Measurements from ENCODE around the gene TAX1BP1. TPM values are rescaled to one million over a fixed set of nuclear protein-coding genes. Genes with fewer than 3 reads are reported as not detected.
A peak's percentile ranks its signal among the peaks of the same experiment; 100 is the strongest.

The TAX1BP1 gene
- total and polyA plus RNA-seq, 2 of the 13 experiments (the other 11 are each of a cell fraction or from before 2014, with no cell fraction given), result 95.2 to 98.9 TPM

GRCh38 chr7:27723085-27723484 lies 16.9 kb upstream of the TAX1BP1 start:
- no peak overlapping the region for H3K9ac ChIP-seq (ENCODE audit: insufficient read depth, low read depth, low read length)
- ATAC-seq, result peak; percentile 64; the same call in 2 of the 3 replicates
- intact Hi-C loops (cut with micrococcal nuclease; ENCODE audit: unreplicated experiment) (no loop called here), in situ Hi-C loops (cut with HindIII; ENCODE audit: extremely low pct_ligation_motif_present, low pct_unique_long_range_greater_than_20kb) (no loop called here)
- no peaks in the 10 kb centered on the region for H3K27me3 ChIP-seq (ENCODE audit: control insufficient read depth in 1 of 2, insufficient read depth in 2 of 2, low read length in 2 of 2)
- no TSS peak for BruUV-seq (replicated peaks)
- no peak overlapping the region for H3K27ac ChIP-seq (ENCODE audit: extremely low read length, insufficient read depth, low read length)
- POLR2A ChIA-PET, result no interaction called here
- CTCF ChIA-PET (ENCODE audit: low intra/inter-chr PET ratio, low total read pairs), result no interaction called here
- H3K36me3 ChIP-seq (replicated peaks in 1 of 2; ENCODE audit: control insufficient read depth in 1 of 2, insufficient read depth in 2 of 2, low read length in 2 of 2), result no peaks in the 10 kb centered on the region
- WGBS (ENCODE audit: low lambda C conversion rate), result 89% methylated on average over 1 of the region's 1 CpG
- TF ChIP-seq FOXA1 (IDR thresholded peaks at IDR 0.05) (no peak), FOXA1 (CRISPR knock-in tag; IDR thresholded peaks at IDR 0.05) (0 out of 2 replicates have a peak, but pooled peaks have one; percentile 27), RNF219 (CRISPR knock-in tag; IDR thresholded peaks at IDR 0.05) (no peak), PRDM4 (CRISPR knock-in tag; IDR thresholded peaks at IDR 0.05; ENCODE audit: borderline replicate concordance) (no peak), ZFP1 (CRISPR knock-in tag; IDR thresholded peaks at IDR 0.05) (no peak), CTCF (CRISPR knock-in tag; IDR thresholded peaks at IDR 0.05) (0 out of 2 replicates have a peak, but pooled peaks have one; percentile 10), HHEX (CRISPR knock-in tag; IDR thresholded peaks at IDR 0.05) (no peak), NFKB2 (CRISPR knock-in tag; IDR thresholded peaks at IDR 0.05; ENCODE audit: borderline replicate concordance) (no peak), ZNF318 (CRISPR knock-in tag; IDR thresholded peaks at IDR 0.05) (no peak), ZNF10 (CRISPR knock-in tag; IDR thresholded peaks at IDR 0.05; ENCODE audit: borderline replicate concordance, low read depth) (no peak), ZNF234 (CRISPR knock-in tag; conservative IDR thresholded peaks at IDR 0.05) (no peak)
- FAIRE-seq, result no peak
- 0 out of 2 replicates have a peak, but pooled peaks cover 5% of the 10 kb centered on the region for H3K4me1 ChIP-seq (ENCODE audit: insufficient read depth, low read length)
- H3K79me2 ChIP-seq (ENCODE audit: insufficient read depth, low read length), result no peaks in the 10 kb centered on the region
- no peaks in the 10 kb centered on the region for H4K20me1 ChIP-seq (ENCODE audit: insufficient read depth, low read length)
- no peaks in the 10 kb centered on the region for H3K9me3 ChIP-seq (ENCODE audit: low read length)
- no peak overlapping the region for H3K4me2 ChIP-seq (ENCODE audit: low read depth, low read length)
- H3K4me3 ChIP-seq (replicated peaks in 1 of 3; ENCODE audit: insufficient read depth in 1 of 3, low read depth in 2 of 3, low read length in 3 of 3), result no peak overlapping the region
- DNase-seq (ENCODE audit: low spot score), result no peak
- no peak overlapping the region for H2AFZ ChIP-seq (ENCODE audit: low read length)
